Measurements from ENCODE around the gene LRRC37B. TPM values are rescaled to one million over a fixed set of nuclear protein-coding genes. Genes with fewer than 3 reads are reported as not detected.
"Not testable (repeated sequence)": the region's sequence is repeated elsewhere in the genome, so short reads cannot be mapped to it uniquely, and the experiment has no call there.

Gene LRRC37B
- total RNA-seq, 1 donor from 2014 or later, result 18.9 TPM

GRCh38 chr17:32016231-32016630 lies 9.0 kb downstream of the LRRC37B start:
- no peak for TF ChIP-seq CTCF (IDR thresholded peaks at IDR 0.05)
- H3K4me1 Mint-ChIP-seq (ENCODE audit: unreplicated experiment), result peaks cover 5% of the 10 kb centered on the region
- no peak overlapping the region for H3K27ac Mint-ChIP-seq (ENCODE audit: unreplicated experiment)
- H3K4me3 Mint-ChIP-seq (ENCODE audit: unreplicated experiment), result no peak overlapping the region
- H3K9me3 Mint-ChIP-seq (ENCODE audit: unreplicated experiment), result peaks cover 6% of the 10 kb centered on the region
- DNase-seq (ENCODE audit: extremely low spot score, unreplicated experiment), result no peak
- H3K36me3 Mint-ChIP-seq (ENCODE audit: unreplicated experiment), result peaks cover 9% of the 10 kb centered on the region
- no peaks in the 10 kb centered on the region for H3K27me3 Mint-ChIP-seq (ENCODE audit: unreplicated experiment)

- no peak overlapping the region for H3K27ac Mint-ChIP-seq (ENCODE audit: unreplicated experiment)
- no peak for DNase-seq (ENCODE audit: extremely low spot score, unreplicated experiment)
- peaks cover 3% of the 10 kb centered on the region for H3K4me1 Mint-ChIP-seq (ENCODE audit: unreplicated experiment)
- peaks cover under 1% of the 10 kb centered on the region for H3K9me3 Mint-ChIP-seq (ENCODE audit: unreplicated experiment)
- no peaks in the 10 kb centered on the region for H3K27me3 Mint-ChIP-seq (ENCODE audit: unreplicated experiment)
- H3K36me3 Mint-ChIP-seq (ENCODE audit: unreplicated experiment), result peaks cover 10% of the 10 kb centered on the region
- TF ChIP-seq CTCF (IDR thresholded peaks at IDR 0.05), result no peak
- H3K4me3 Mint-ChIP-seq (ENCODE audit: unreplicated experiment), result no peak overlapping the region
Measured at GRCh38 chr17:32019228-32019627, 12.0 kb downstream of the LRRC37B start.

- Mint-ChIP-seq H3K9me3 (ENCODE audit: unreplicated experiment) (no peaks in the 10 kb centered on the region), H3K4me1 (ENCODE audit: unreplicated experiment) (no peaks in the 10 kb centered on the region), H3K4me3 (ENCODE audit: unreplicated experiment) (no peak overlapping the region), H3K27ac (ENCODE audit: unreplicated experiment) (no peak overlapping the region), H3K27me3 (ENCODE audit: unreplicated experiment) (no peaks in the 10 kb centered on the region), H3K36me3 (ENCODE audit: unreplicated experiment) (peaks cover 9% of the 10 kb centered on the region)
- DNase-seq (ENCODE audit: extremely low spot score, unreplicated experiment), result no peak
- no peak for TF ChIP-seq CTCF (IDR thresholded peaks at IDR 0.05)
Measured at GRCh38 chr17:32020943-32021614, 13.9 kb downstream of the LRRC37B start.

GRCh38 chr17:32021615-32021955 lies 14.4 kb downstream of the LRRC37B start:
- no peak for TF ChIP-seq CTCF (IDR thresholded peaks at IDR 0.05)
- Mint-ChIP-seq H3K27ac (ENCODE audit: unreplicated experiment) (no peak overlapping the region), H3K4me3 (ENCODE audit: unreplicated experiment) (no peak overlapping the region), H3K36me3 (ENCODE audit: unreplicated experiment) (peaks cover 10% of the 10 kb centered on the region), H3K27me3 (ENCODE audit: unreplicated experiment) (no peaks in the 10 kb centered on the region), H3K4me1 (ENCODE audit: unreplicated experiment) (no peaks in the 10 kb centered on the region), H3K9me3 (ENCODE audit: unreplicated experiment) (no peaks in the 10 kb centered on the region)
- DNase-seq (ENCODE audit: extremely low spot score, unreplicated experiment), result no peak

GRCh38 chr17:32022554-32022953 lies 15.4 kb downstream of the LRRC37B start:
- H3K9me3 Mint-ChIP-seq (ENCODE audit: unreplicated experiment); DNase-seq (ENCODE audit: extremely low spot score, unreplicated experiment); H3K4me1 Mint-ChIP-seq (ENCODE audit: unreplicated experiment); H3K4me3 Mint-ChIP-seq (ENCODE audit: unreplicated experiment); H3K27ac Mint-ChIP-seq (ENCODE audit: unreplicated experiment); H3K27me3 Mint-ChIP-seq (ENCODE audit: unreplicated experiment): not testable (repeated sequence)
- peaks cover 10% of the 10 kb centered on the region for H3K36me3 Mint-ChIP-seq (ENCODE audit: unreplicated experiment)

GRCh38 chr17:32027271-32027670 lies 20.1 kb downstream of the LRRC37B start:
- not testable (repeated sequence) for H3K4me1 Mint-ChIP-seq (ENCODE audit: unreplicated experiment); H3K27me3 Mint-ChIP-seq (ENCODE audit: unreplicated experiment); H3K9me3 Mint-ChIP-seq (ENCODE audit: unreplicated experiment); H3K27ac Mint-ChIP-seq (ENCODE audit: unreplicated experiment); H3K36me3 Mint-ChIP-seq (ENCODE audit: unreplicated experiment); DNase-seq (ENCODE audit: extremely low spot score, unreplicated experiment); H3K4me3 Mint-ChIP-seq (ENCODE audit: unreplicated experiment)
